Pancreas (tissue), 10 donors: Measurements from ENCODE around the gene C16orf92. TPM values are rescaled to one million over a fixed set of nuclear protein-coding genes. Genes with fewer than 3 reads are reported as not detected.

Experiments
- ATAC-seq, 4 donors: fragments of 200-7000 bp; cut with Tn5 transposase; one replicate each; pipeline versions ENCODE4 v1.8.0 to v1.9.1; 2020; ENCODE audit warnings: mild to moderate bottlenecking in 4 of 4, moderate library complexity in 4 of 4
- DNase-seq, 6 donors: peaks; one replicate each; pipeline ENCODE4 v3.0.0-alpha.2; 2020
- FAIRE-seq: peaks from 2 replicates; lab custom pipeline; 2012; peaks lifted over from hg19 to GRCh38; lab: Jason Lieb, UNC
- H3K27ac ChIP-seq, 4 donors: fragments of 200-600 bp; sonication (generic); 1 replicate in 3 of 4; 2 replicates in 1 of 4; pipeline versions ENCODE4 v1.5.0 to v1.8.0; 2020
- H3K27me3 ChIP-seq, 4 donors: fragments of 200-600 bp; one replicate each; pipeline ENCODE4 v1.8.0; 2021
- H3K36me3 ChIP-seq, 3 donors: fragments of 200-600 bp; sonication (generic) in 1 of 3; one replicate each; pipeline versions ENCODE4 v1.5.0 to v1.8.0; 2020 to 2021
- H3K4me1 ChIP-seq, 3 donors: fragments of 200-600 bp; one replicate each; pipeline ENCODE4 v1.8.0; 2021
- H3K4me3 ChIP-seq, 4 donors: fragments of 200-600 bp; sonication (generic) in 2 of 4; one replicate each; pipeline versions ENCODE4 v1.5.0 to v1.8.0; 2020 to 2021
- H3K9me3 ChIP-seq, 4 donors: fragments of 200-600 bp; one replicate each; pipeline ENCODE4 v1.8.0; 2021
- CTCF ChIP-seq, 4 donors: fragments of 200-600 bp; sonication (generic) in 3 of 4; IDR thresholded peaks; one replicate each; pipeline versions ENCODE4 v1.5.0 to v1.8.0; 2021; ENCODE audit warnings: antibody characterized with exemption in 4 of 4
- WGBS, 2 donors: extraction: QIAGEN DNeasy Blood & Tissue Kit; methylation state at CpG; one replicate each; pipeline ENCODE4 v1.1.7; 2013; 5-methylcytosine and 5-hydroxymethylcytosine counted together
- intact Hi-C, 3 donors: fragments of 100-400 bp; cut with DNase I; formaldehyde crosslinking; loops; one replicate each; pipeline versions ENCODE4 v1.11.1 to v1.14.2; 2022
- polyA plus RNA-seq, 2 donors: library from polyadenylated mRNA; stranded (reverse); fragments of 200-250 nt; gene quantifications; one replicate each; pipeline ENCODE4 v1.2.3, GENCODE V29; 2013
- total RNA-seq, 6 donors: library from RNA; stranded (reverse); fragmentation: NEBNext Ultra II Directional in 4 of 6; extraction: Animal tissue kit (Norgen Biotek cat#: 25700) in 4 of 6; gene quantifications; one replicate each; pipeline versions ENCODE4 v1.2.1 to v1.2.4, GENCODE V29; 2021 to 2023
- donor health status: healthy with polysubstance abuse.
- donor health status: DM: no; HTN: no; CAD: no; lungs with moderate emphysema.
- donor health status: DM: no; HTN: no; CAD: no.
- donor health status: control.
- donor health status: control.
- donor health status: Bipolar disorder and iron deficiency.
- donor health status: DM: yes; HTN: yes; CAD: no.
- donor health status: DM: no; HTN: no; CAD: no.
- donor health status: DM: no; HTN: no; CAD: no.
- donor health status: DM: yes; HTN: yes; CAD: no.

Gene C16orf92
- total and polyA plus RNA-seq, 8 donors, result not detected

- DNase-seq (no peak), FAIRE-seq (no peak), ATAC-seq (no peak)
- H3K4me1 ChIP-seq, result no peaks in the 10 kb centered on the region
- no peaks in the 10 kb centered on the region for H3K36me3 ChIP-seq
- WGBS, 2 donors, result 50 to 65% methylated on average over 20 of the region's 20 CpGs
- no peak overlapping the region for H3K4me3 ChIP-seq
- no peak overlapping the region for H3K27ac ChIP-seq
- TF ChIP-seq CTCF (IDR thresholded peaks at IDR 0.05), result no peak
- intact Hi-C loops, result no loop called here
- no peaks in the 10 kb centered on the region for H3K27me3 ChIP-seq
- no peaks in the 10 kb centered on the region for H3K9me3 ChIP-seq
Measured at GRCh38 chr16:30025156-30025555, 2.2 kb downstream of the C16orf92 start.

GRCh38 chr16:30025574-30025973, 2.6 kb downstream of the C16orf92 start:
- intact Hi-C loops, result no loop called here
- ATAC-seq (no peak), FAIRE-seq (no peak), DNase-seq (no peak)
- H3K27me3 ChIP-seq, result no peaks in the 10 kb centered on the region
- H3K4me1 ChIP-seq, result no peaks in the 10 kb centered on the region
- no peak overlapping the region for H3K4me3 ChIP-seq
- no peak for TF ChIP-seq CTCF (IDR thresholded peaks at IDR 0.05)
- no peak overlapping the region for H3K27ac ChIP-seq
- no peaks in the 10 kb centered on the region for H3K9me3 ChIP-seq
- 33 to 46% methylated on average over 7 of the region's 7 CpGs for WGBS, 2 donors
- H3K36me3 ChIP-seq, result no peaks in the 10 kb centered on the region

- intact Hi-C loops, result no loop called here
Measured at GRCh38 chr16:30026449-30026848, 3.5 kb downstream of the C16orf92 start.

GRCh38 chr16:30027588-30028437, 4.8 kb downstream of the C16orf92 start:
- DNase-seq (no peak), FAIRE-seq (no peak), ATAC-seq (no peak)
- Histone ChIP-seq H3K9me3 (no peaks in the 10 kb centered on the region), H3K4me1 (peaks cover 0 to 5% (median 0%) of the 10 kb centered on the region in 3 donors), H3K27ac (no peak overlapping the region), H3K36me3 (no peaks in the 10 kb centered on the region), H3K27me3 (peaks cover 0 to 11% (median 0%) of the 10 kb centered on the region in 4 donors), H3K4me3 (no peak overlapping the region)
- WGBS, 2 donors, result 45 to 48% methylated on average over 13 of the region's 13 CpGs
- intact Hi-C loops, result no loop called here
- no peak for TF ChIP-seq CTCF (IDR thresholded peaks at IDR 0.05)

More at GRCh38 chr16:30026449-30026848, 3.5 kb downstream of the C16orf92 start:
- Histone ChIP-seq H3K27ac (no peak overlapping the region), H3K36me3 (no peaks in the 10 kb centered on the region), H3K4me1 (peaks cover 0 to 5% (median 0%) of the 10 kb centered on the region in 3 donors), H3K27me3 (peaks cover 0 to under 1% (median 0%) of the 10 kb centered on the region in 4 donors), H3K9me3 (no peaks in the 10 kb centered on the region), H3K4me3 (no peak overlapping the region)
- peak in 1 of 6 donors; percentile 61 for DNase-seq
- WGBS, 2 donors, result 69 to 81% methylated on average over 18 of the region's 18 CpGs
- no peak for FAIRE-seq
- no peak for ATAC-seq
- TF ChIP-seq CTCF (IDR thresholded peaks at IDR 0.05), result no peak
